HG02943 (cell line): ENCODE measurements around the gene CUX1.
"Not testable (repeated sequence)": the region's sequence is repeated elsewhere in the genome, so short reads cannot be mapped to it uniquely, and the experiment has no call there.

ENCODE experiments used
- ATAC-seq: cut with Tn5 transposase; IDR thresholded peaks from one replicate; pipeline ENCODE4 v1.9.1; 2021; ENCODE audit warnings: mild to moderate bottlenecking, low read depth, moderate library complexity; ENCODE audit not compliant: unreplicated experiment

The CUX1 gene

DNA sequence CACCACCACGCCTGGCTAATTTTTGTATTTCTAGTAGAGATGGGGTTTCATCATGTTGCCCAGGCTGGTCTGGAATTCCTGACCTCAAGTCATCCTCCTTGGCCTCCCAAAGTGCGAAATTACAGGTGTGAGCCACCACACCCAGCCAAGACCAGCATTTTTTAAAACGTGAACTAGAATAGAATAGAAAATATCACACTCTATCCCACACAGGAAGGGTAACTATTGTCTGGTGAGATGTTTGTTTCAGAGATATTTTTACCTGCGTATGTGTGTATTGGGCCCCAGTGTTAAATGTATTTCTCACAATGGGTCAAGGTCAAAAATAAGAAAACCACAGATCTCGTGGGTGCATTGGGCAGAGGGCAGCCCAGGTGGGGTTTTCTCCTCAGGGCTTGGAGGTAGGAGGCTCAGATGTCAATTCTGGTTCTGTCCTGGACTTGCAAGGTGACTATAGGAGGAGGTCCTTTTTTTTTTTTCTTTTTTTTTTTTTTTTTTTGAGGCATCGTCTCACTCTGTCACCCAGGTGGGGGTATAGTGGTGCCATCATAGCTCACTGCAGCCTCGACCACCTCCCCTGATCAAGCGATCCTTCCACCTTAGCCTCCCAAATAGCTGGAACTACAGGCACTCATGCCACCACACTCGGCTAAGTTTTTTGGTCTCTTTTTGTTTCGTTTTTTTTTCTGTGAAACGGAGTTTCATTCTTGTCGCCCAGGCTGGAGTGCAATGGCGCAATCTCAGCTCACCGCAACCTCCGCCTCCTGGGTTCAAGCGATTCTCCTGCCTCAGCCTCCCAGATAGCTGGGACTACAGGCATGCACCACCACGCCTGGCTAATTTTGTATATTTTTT, 488.2 kb downstream of the CUX1 start:
- no peak for ATAC-seq

- ATAC-seq, result peak; percentile 72
These were observed 489.7 kb downstream of the CUX1 start for GRCh38 chr7:102306916-102307677.

GRCh38 chr7:102310414-102310815, 493.0 kb downstream of the CUX1 start:
- no peak for ATAC-seq

DNA sequence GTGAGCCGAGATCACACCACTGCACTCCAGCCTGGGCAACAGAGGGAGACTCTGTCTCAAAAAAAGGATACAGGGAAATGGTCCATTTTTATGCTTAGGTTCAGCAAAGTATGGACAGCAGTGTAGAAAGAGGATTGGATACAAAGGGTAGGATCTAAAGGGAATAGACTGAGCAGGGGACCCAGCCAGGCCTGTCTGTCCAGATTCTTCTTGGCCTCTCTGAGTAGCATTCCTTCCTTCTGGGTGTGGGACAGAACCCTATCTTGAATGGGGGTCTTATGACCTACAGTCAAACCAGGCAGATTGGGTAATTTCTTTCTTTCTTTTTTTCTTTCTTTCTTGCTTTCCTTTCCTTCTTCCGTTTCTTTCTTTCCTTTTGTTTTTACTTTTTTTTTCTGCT, 494.9 kb downstream of the CUX1 start:
- no peak for ATAC-seq

DNA sequence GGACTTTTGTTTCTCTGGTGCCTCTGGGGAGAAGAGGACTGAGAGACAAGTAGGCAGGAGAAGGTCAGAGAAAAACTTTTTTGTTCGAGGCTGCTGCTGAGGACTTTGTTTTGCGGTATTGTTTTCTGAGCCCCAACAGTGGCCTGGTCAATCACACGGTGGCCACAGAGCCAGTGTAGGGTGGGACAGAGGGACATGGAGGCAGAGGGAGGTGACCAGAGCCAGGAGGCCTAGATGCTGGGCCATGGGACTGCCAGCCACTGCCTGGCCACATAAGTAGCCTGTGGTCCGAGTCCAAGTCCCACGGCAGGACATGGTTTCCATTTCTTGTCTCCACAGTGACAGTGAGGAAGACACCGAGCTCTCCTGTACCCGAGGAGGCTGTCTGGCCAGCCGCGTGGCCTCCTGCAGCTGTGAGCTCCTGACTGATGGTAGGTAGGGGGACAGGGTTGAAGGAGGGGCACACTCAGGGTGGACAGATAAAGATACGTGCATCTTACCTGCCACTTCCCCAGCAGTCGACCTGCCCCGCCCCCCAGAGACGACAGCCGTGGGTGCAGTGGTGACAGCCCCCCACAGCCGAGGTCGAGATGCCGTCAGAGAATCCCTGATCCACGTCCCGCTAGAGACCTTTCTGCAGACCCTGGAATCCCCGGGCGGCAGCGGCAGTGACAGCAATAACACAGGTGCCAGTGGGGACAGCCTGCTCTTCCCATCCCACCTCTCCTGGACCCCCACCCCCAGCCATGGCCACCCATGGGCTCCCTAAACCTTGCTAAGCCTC, 496.8 kb downstream of the CUX1 start:
- ATAC-seq, result no peak

GRCh38 chr7:102317231-102318059, 500.0 kb downstream of the CUX1 start:
- no peak for ATAC-seq

- no peak for ATAC-seq
These were observed 501.1 kb downstream of the CUX1 start for GRCh38 chr7:102318482-102318971.

GRCh38 chr7:102319671-102320070, 502.2 kb downstream of the CUX1 start:
- no peak for ATAC-seq

GRCh38 chr7:102320181-102320580, 502.8 kb downstream of the CUX1 start:
- ATAC-seq, result no peak

- no peak for ATAC-seq
These were observed 503.4 kb downstream of the CUX1 start for GRCh38 chr7:102320601-102321350.

GRCh38 chr7:102321351-102322201, 504.1 kb downstream of the CUX1 start:
- no peak for ATAC-seq

- ATAC-seq, result no peak
These were observed 504.8 kb downstream of the CUX1 start for GRCh38 chr7:102322202-102322715.

GRCh38 chr7:102323914-102324195, 506.4 kb downstream of the CUX1 start:
- no peak for ATAC-seq

DNA sequence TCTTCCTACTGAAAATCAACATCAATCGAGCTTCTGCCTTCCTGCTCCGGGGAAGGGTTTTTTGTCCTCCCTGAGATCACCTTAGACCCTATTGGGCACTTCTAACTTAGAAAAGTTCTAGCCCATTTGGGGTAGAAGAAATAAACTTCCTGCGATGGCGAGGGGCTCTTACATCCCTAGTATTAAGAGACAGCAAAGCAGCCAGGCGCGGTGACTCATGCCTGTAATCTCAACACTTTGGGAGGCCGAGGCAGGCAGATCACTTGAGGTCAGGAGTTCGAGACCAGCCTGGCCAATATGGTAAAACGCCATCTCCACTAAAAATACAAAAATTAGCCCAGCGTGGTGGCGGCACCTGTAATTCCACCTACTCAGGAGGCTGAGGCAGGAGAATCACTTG, 507.7 kb downstream of the CUX1 start:
- not testable (repeated sequence) for ATAC-seq

DNA sequence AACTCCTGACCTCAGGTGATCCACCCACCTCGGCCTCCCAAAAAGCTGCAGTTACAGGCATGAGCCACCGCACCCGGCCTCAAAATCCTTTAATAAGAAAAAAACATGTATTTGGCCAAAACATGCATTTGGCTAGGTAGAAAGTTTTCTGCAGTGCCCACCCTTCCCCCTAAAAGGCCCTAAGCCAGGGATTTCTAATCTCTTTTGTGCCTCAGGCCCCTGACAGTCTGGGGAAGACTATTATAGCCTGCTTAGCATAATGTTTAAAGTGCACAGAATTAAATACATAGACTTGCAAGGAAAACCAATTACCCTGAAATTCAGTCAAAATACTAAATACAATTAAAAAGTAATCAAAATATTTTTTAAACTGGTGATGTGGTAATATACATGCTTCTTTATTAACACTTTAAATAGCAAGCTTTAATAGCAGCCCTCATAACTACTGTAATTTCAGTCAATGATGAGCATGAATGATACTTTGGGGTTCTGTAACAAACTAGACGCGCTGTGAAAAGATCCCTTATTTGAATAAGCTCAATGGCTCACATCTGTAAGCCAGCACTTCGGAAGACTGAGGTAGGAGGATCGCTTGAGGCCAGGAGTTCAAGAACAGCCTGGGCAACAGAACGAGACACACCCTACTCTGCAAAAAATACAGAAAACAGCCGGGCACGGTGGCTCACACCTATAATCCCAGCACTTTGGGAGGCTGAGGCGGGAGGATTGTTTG, 508.9 kb downstream of the CUX1 start:
- ATAC-seq, result no peak

DNA sequence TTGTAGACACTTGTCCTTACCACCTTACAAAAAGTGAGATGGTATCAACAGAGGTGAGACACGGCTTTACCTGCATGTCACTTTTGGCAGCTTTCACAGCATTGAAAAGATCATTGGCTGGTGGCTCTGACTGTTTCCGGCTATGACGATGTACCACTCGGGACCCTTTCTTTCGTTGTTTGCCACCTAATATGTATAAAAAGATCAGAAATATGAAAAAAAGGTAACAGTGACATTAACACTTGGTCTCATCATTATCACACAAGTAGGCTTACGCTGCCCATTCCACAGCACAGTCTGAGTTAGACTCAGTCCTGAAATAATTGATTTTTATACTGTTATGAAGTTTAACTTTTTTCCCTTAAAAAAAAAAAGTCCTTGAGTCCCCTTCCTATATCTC, 509.8 kb downstream of the CUX1 start:
- not testable (repeated sequence) for ATAC-seq

- not testable (repeated sequence) for ATAC-seq
These were observed 511.4 kb downstream of the CUX1 start for GRCh38 chr7:102328863-102329262.

- ATAC-seq, result not testable (repeated sequence)
These were observed 511.9 kb downstream of the CUX1 start for GRCh38 chr7:102329366-102329765.
